CD14-positive monocyte (primary cell): ENCODE data around the gene POC1A. TPM values are rescaled to one million over a fixed set of nuclear protein-coding genes. Genes with fewer than 3 reads are reported as not detected.
A peak's percentile ranks its signal among the peaks of the same experiment; 100 is the strongest.

Experiments used
- DNase-seq, 3 donors: peaks; one replicate each; pipeline ENCODE4 v3.0.0-alpha.2; 2011 to 2022
- H2AFZ ChIP-seq: 2 replicates; pipeline ENCODE4 v1.6.0; 2012; ENCODE audit warnings: mild to moderate bottlenecking, low read depth, low read length, inconsistent platforms; ENCODE audit not compliant: insufficient read depth, poor library complexity, severe bottlenecking
- H3K27ac ChIP-seq, 2 donors: 1 replicate in 1 of 2; 2 replicates in 1 of 2; pipeline ENCODE4 v1.5.1; 2012 to 2013; ENCODE audit warnings: low read length in 2 of 2, control low read depth in 1 of 2, inconsistent platforms in 1 of 2, low read depth in 1 of 2, mild to moderate bottlenecking in 1 of 2
- H3K27me3 ChIP-seq, 2 donors: one replicate each; pipeline versions ENCODE4 v1.6.0 to v1.6.1; 2011 to 2013; ENCODE audit warnings: low read length in 2 of 2; ENCODE audit not compliant: control insufficient read depth in 2 of 2, insufficient read depth in 2 of 2
- H3K36me3 ChIP-seq, 2 donors: replicated peaks in 1 of 2; 1 replicate in 1 of 2; 2 replicates in 1 of 2; pipeline versions ENCODE4 v1.5.1 to v1.6.1; 2012 to 2013; ENCODE audit warnings: low read length in 2 of 2, control low read depth in 1 of 2, inconsistent platforms in 1 of 2, mild to moderate bottlenecking in 1 of 2; ENCODE audit not compliant: insufficient read depth in 2 of 2, control insufficient read depth in 1 of 2
- H3K4me1 ChIP-seq, 2 donors: 1 replicate in 1 of 2; 2 replicates in 1 of 2; pipeline versions ENCODE4 v1.5.1 to v1.6.1; 2012 to 2013; ENCODE audit warnings: low read length in 2 of 2, control low read depth in 1 of 2, inconsistent platforms in 1 of 2, mild to moderate bottlenecking in 1 of 2, moderate library complexity in 1 of 2; ENCODE audit not compliant: insufficient read depth in 2 of 2, control insufficient read depth in 1 of 2
- H3K4me2 ChIP-seq: replicated peaks from 2 replicates; pipeline ENCODE3; 2012; ENCODE audit warnings: low read length, moderate library complexity, mild to moderate bottlenecking; ENCODE audit not compliant: poor library complexity, severe bottlenecking; ENCODE audit errors: extremely low read depth
- H3K4me3 ChIP-seq, 3 experiments: fragments of 200-600 bp in 1 of 3; sonication (generic) in 1 of 3; replicated peaks in 1 of 3; 1 replicate in 2 of 3; 2 replicates in 1 of 3; pipeline ENCODE4 v1.5.1; 2011 to 2013; ENCODE audit warnings: low read length in 3 of 3, mild to moderate bottlenecking in 3 of 3, control low read depth in 2 of 3, low read depth in 2 of 3, inconsistent platforms in 1 of 3, moderate library complexity in 1 of 3
- H3K79me2 ChIP-seq: 2 replicates; pipeline ENCODE4 v1.6.0; 2012; ENCODE audit warnings: mild to moderate bottlenecking, control low read depth, inconsistent platforms, low read length, moderate library complexity; ENCODE audit not compliant: insufficient read depth
- H3K9ac ChIP-seq: 2 replicates; pipeline ENCODE4 v1.6.0; 2017; ENCODE audit warnings: low read length, mild to moderate bottlenecking; ENCODE audit not compliant: insufficient read depth, poor library complexity, severe bottlenecking
- H3K9me3 ChIP-seq, 2 donors: replicated peaks in 1 of 2; 1 replicate in 1 of 2; 2 replicates in 1 of 2; pipeline versions ENCODE4 v1.5.1 to v1.6.1; 2012 to 2013; ENCODE audit warnings: low read length in 2 of 2, control low read depth in 1 of 2; ENCODE audit not compliant: control insufficient read depth in 1 of 2, insufficient read depth in 1 of 2
- H4K20me1 ChIP-seq: 2 replicates; pipeline ENCODE4 v1.6.0; 2012; ENCODE audit warnings: mild to moderate bottlenecking, low read length, control low read depth, moderate library complexity; ENCODE audit not compliant: insufficient read depth
- H3K27ac Mint-ChIP-seq, 7 donors: one replicate each; pipeline ENCODE4 v1.8.0; 2020; ENCODE audit warnings: mild to moderate bottlenecking in 7 of 7, mixed read lengths in 7 of 7, moderate library complexity in 6 of 7, inconsistent platforms in 2 of 7
- H3K27me3 Mint-ChIP-seq, 3 donors: one replicate each; pipeline ENCODE4 v1.8.0; 2021 to 2022; ENCODE audit warnings: low read depth in 3 of 3, mild to moderate bottlenecking in 3 of 3, mixed read lengths in 3 of 3, moderate library complexity in 3 of 3, inconsistent platforms in 1 of 3
- H3K36me3 Mint-ChIP-seq, 2 donors: one replicate each; pipeline ENCODE4 v1.8.0; 2020; ENCODE audit warnings: mixed read lengths in 2 of 2, inconsistent platforms in 1 of 2, mild to moderate bottlenecking in 1 of 2
- H3K4me1 Mint-ChIP-seq: one replicate; pipeline ENCODE4 v1.8.0; 2020; ENCODE audit warnings: mild to moderate bottlenecking, mixed read lengths
- H3K4me3 Mint-ChIP-seq, 2 donors: one replicate each; pipeline ENCODE4 v1.8.0; 2020; ENCODE audit warnings: mild to moderate bottlenecking in 2 of 2, mixed read lengths in 2 of 2, moderate library complexity in 1 of 2
- H3K9me3 Mint-ChIP-seq, 7 donors: one replicate each; pipeline ENCODE4 v1.8.0; 2020 to 2022; ENCODE audit warnings: mixed read lengths in 7 of 7, mild to moderate bottlenecking in 6 of 7, moderate library complexity in 6 of 7, inconsistent platforms in 2 of 7
- CTCF ChIP-seq: fragments of 200-600 bp; IDR thresholded peaks from one replicate; pipeline ENCODE4 v1.8.0; 2022; ENCODE audit warnings: antibody characterized with exemption, mild to moderate bottlenecking
- WGBS: methylation state at CpG from one replicate; pipeline ENCODE4 v1.1.5; 2013; ENCODE audit warnings: missing lambda C conversion rate; ENCODE audit not compliant: insufficient coverage; 5-methylcytosine and 5-hydroxymethylcytosine counted together
- intact Hi-C, 2 donors: fragments of 100-400 bp; cut with micrococcal nuclease; formaldehyde crosslinking; loops; one replicate each; pipeline versions ENCODE4 v1.15.0 to v1.15.1; 2023
- polyA plus RNA-seq, 3 donors: library from polyadenylated mRNA; depleted of rRNA in 1 of 3; unstranded in 2 of 3; stranded (reverse) in 1 of 3; fragments of 300-500 nt in 2 of 3; fragments of >200 nt in 1 of 3; fragmentation: Illumina TruSeq in 2 of 3; gene quantifications; 1 replicate in 2 of 3; 2 replicates in 1 of 3; pipeline ENCODE4 v1.2.3, GENCODE V29; 2012 to 2021

Gene POC1A
- polyA plus RNA-seq, 3 donors: 1.2 to 2.0 (median 1.5) TPM

GRCh38 chr3:52144796-52145735 is 9.2 kb downstream of the POC1A start:
- Histone ChIP-seq H2AFZ (no peak overlapping the region), H3K27me3 (no peaks in the 10 kb centered on the region), H3K9ac (no peak overlapping the region), H4K20me1 (no peaks in the 10 kb centered on the region), H3K27ac (no peak overlapping the region), H3K4me3 (no peak overlapping the region), H3K9me3 (no peaks in the 10 kb centered on the region), H3K4me2 (no peak overlapping the region), H3K79me2 (peaks cover 9% of the 10 kb centered on the region), H3K36me3 (peaks cover 36 to 82% of the 10 kb centered on the region in 2 donors), H3K4me1 (peaks cover 0 to 4% of the 10 kb centered on the region in 2 donors)
- no peak for DNase-seq
- Mint-ChIP-seq H3K27ac (peak overlapping the region in 5 of 7 donors; percentile 15 to 76 (median 46)), H3K27me3 (no peaks in the 10 kb centered on the region), H3K9me3 (no peaks in the 10 kb centered on the region), H3K4me3 (no peak overlapping the region), H3K36me3 (peaks cover 39 to 80% of the 10 kb centered on the region in 2 donors), H3K4me1 (peaks cover 6% of the 10 kb centered on the region)
- no peak for TF ChIP-seq CTCF
- intact Hi-C loops: loop anchor here (1.0 to 5.0 kb wide), 2 partner anchors 144 to 203 kb away; partner anchors contain the start of genes PARP3 (in 2 of the 2) and RRP9 (in 2 of the 2)
- WGBS: 92% methylated on average over 9 of the region's 11 CpGs

DNA sequence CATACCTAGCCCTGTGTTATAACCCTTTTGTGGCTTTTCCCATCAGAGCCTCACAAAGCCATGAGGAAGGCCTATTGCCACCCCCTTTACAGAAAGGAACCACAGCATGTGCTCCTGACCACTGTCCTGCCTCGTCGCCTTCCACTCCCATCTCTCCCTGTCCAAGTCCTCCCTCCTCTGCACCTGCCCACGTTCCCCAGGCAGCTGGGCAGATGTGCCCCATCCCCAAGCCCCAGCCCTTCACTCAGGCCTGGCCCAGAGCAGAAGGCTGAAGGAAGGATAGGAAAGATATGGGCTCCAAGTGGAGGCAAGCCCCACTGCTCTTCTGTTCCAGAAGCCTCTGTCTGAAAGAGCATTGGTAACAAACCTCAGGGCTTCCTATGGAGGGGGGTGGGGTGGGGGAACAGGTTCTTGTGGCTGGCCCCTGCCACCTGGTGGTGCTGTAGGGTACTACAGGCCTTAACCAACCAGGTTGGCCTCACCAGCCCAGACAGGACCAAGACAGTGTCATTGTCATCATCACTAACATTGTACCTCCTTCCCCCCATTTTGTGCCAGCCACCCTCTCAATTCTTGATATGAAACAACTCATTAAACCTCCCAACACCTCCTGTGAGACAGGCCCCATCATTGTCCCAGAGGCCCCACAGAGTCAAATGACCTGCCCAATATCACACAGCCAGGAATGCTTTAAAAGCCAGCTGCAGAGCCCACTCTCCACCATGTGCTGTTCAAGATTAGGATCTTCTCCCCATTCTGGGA is 10.0 kb downstream of the POC1A start:
- peak; percentile 68 to 81 (median 76) for DNase-seq
- peaks cover 6% of the 10 kb centered on the region for H3K4me1 Mint-ChIP-seq
- Histone ChIP-seq H3K36me3 (peaks cover 32 to 82% of the 10 kb centered on the region in 2 donors), H3K27ac (peak overlapping the region in 1 of 2 donors; percentile 33), H3K4me1 (peaks cover 0 to 4% of the 10 kb centered on the region in 2 donors), H3K4me3 (no peak overlapping the region), H3K4me2 (no peak overlapping the region), H3K27me3 (no peaks in the 10 kb centered on the region), H2AFZ (peak overlapping the region; percentile 33), H3K9me3 (no peaks in the 10 kb centered on the region), H3K9ac (no peak overlapping the region), H4K20me1 (no peaks in the 10 kb centered on the region), H3K79me2 (peaks cover 9% of the 10 kb centered on the region)
- WGBS: 67% methylated on average over 2 of the region's 3 CpGs
- TF ChIP-seq CTCF: peak; percentile 97
- peaks cover 39 to 77% of the 10 kb centered on the region in 2 donors for H3K36me3 Mint-ChIP-seq
- H3K9me3 Mint-ChIP-seq: no peaks in the 10 kb centered on the region
- no peaks in the 10 kb centered on the region for H3K27me3 Mint-ChIP-seq
- no peak overlapping the region for H3K4me3 Mint-ChIP-seq
- peak overlapping the region in 4 of 7 donors; percentile 7 to 75 (median 23) for H3K27ac Mint-ChIP-seq
- intact Hi-C loops: loop anchor here (1.0 to 5.0 kb wide), 2 partner anchors 143 to 202 kb away; partner anchors contain the start of genes PARP3 (in 2 of the 2) and RRP9 (in 2 of the 2)
